Measurements from ENCODE around the gene ECE2. TPM values are rescaled to one million over a fixed set of nuclear protein-coding genes. Genes with fewer than 3 reads are reported as not detected.

Gene ECE2
- total RNA-seq, 4 donors from 2014 or later = not detected

DNA sequence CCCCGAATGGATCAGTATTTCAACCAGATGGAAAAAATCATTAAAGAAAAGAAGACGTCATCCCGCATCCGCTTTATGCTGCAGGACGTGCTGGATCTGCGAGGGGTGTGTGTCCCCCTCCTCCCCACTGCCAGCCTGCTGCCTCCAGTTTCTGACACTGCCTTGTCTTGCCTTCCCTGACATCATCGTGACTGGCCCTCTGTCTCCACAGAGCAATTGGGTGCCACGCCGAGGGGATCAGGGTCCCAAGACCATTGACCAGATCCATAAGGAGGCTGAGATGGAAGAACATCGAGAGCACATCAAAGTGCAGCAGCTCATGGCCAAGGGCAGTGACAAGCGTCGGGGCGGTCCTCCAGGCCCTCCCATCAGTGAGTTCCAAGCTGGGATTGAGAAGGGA, 49.4 kb downstream of the ECE2 start:
- intact Hi-C loops (cut with DNase I; ENCODE audit: low total_unique reads) = no loop called here
- in situ Hi-C loops (cut with MboI; ENCODE audit: low pct_ligation_motif_present in 1 of 4, low pct_unique_long_range_greater_than_20kb in 1 of 4, low sequenced_read_pairs in 3 of 4) = no loop called here
- peaks cover 3 to 5% (median 5%) of the 10 kb centered on the region in 4 donors for H3K4me1 ChIP-seq
- TF ChIP-seq POLR2A (IDR thresholded peaks at IDR 0.05) = no peak
- TF ChIP-seq EP300 (IDR thresholded peaks at IDR 0.05; ENCODE audit: low read depth) = no peak
- no peaks in the 10 kb centered on the region for H3K9me3 ChIP-seq
- H3K27ac ChIP-seq = no peak overlapping the region
- no peaks in the 10 kb centered on the region for H3K27me3 ChIP-seq
- H3K4me3 ChIP-seq = no peak overlapping the region
- WGBS, 2 donors (ENCODE audit: low coverage in 1 of 2) = 90 to 100% methylated on average over 1 to 13 of the region's 13 CpGs
- peaks cover 1 to 97% (median 54%) of the 10 kb centered on the region in 4 donors for H3K36me3 ChIP-seq
- DNase-seq = no peak

DNA sequence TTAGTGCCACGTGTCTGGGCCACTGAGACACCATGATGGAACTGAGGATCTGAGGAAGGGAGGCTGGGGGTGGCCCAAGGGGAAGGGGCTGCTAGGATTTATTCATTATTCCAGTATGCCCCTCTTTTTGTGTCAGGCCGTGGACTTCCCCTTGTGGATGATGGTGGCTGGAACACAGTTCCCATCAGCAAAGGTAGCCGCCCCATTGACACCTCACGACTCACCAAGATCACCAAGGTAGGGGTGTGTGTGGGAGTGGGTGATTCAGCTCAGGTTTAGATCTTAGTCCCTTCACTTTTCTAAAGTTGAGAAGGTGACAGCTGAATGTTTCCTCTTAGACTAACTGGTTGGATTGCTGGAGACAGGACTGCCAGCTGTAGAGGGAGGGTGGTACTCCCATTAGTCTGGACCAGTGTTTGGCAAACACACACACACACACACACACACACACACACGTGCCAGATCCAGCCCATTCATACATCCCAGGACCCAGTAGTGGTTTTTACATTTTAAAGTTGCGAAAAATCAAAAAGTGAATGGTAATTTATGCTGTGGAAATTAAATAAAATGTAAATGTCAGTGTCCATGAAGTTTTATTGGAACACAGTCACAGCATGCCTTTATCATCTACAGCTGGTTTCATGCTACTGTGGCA, 50.0 kb downstream of the ECE2 start:
- Histone ChIP-seq H3K36me3 (peaks cover 1 to 100% (median 55%) of the 10 kb centered on the region in 4 donors), H3K4me3 (no peak overlapping the region), H3K9me3 (no peaks in the 10 kb centered on the region), H3K27ac (no peak overlapping the region), H3K27me3 (no peaks in the 10 kb centered on the region), H3K4me1 (no peaks in the 10 kb centered on the region)
- intact Hi-C loops (cut with DNase I; ENCODE audit: low total_unique reads) = no loop called here
- DNase-seq = no peak
- WGBS, 2 donors (ENCODE audit: low coverage in 1 of 2) = 80% methylated on average over 6 of the region's 6 CpGs; no CpG with 5 or more reads in 1 of the 2 donors
- TF ChIP-seq EP300 (IDR thresholded peaks at IDR 0.05; ENCODE audit: low read depth) = no peak
- TF ChIP-seq POLR2A (IDR thresholded peaks at IDR 0.05) = no peak
- no peak for TF ChIP-seq POLR2AphosphoS5 (IDR thresholded peaks at IDR 0.05)
- TF ChIP-seq CTCF (IDR thresholded peaks at IDR 0.05) = no peak
- in situ Hi-C loops (cut with MboI; ENCODE audit: low pct_ligation_motif_present in 1 of 4, low pct_unique_long_range_greater_than_20kb in 1 of 4, low sequenced_read_pairs in 3 of 4) = no loop called here

- Histone ChIP-seq H3K4me1 (no peaks in the 10 kb centered on the region), H3K4me3 (no peak overlapping the region), H3K27ac (no peak overlapping the region), H3K27me3 (no peaks in the 10 kb centered on the region), H3K9me3 (no peaks in the 10 kb centered on the region), H3K36me3 (peaks cover 0 to 100% (median 52%) of the 10 kb centered on the region in 4 donors)
- intact Hi-C loops (cut with DNase I; ENCODE audit: low total_unique reads) (no loop called here), in situ Hi-C loops (cut with MboI; ENCODE audit: low pct_ligation_motif_present in 1 of 4, low pct_unique_long_range_greater_than_20kb in 1 of 4, low sequenced_read_pairs in 3 of 4) (no loop called here)
- TF ChIP-seq EP300 (IDR thresholded peaks at IDR 0.05; ENCODE audit: low read depth) = no peak
- no peak for TF ChIP-seq POLR2A (IDR thresholded peaks at IDR 0.05)
- no peak for TF ChIP-seq POLR2AphosphoS5 (IDR thresholded peaks at IDR 0.05)
- no peak for TF ChIP-seq CTCF (IDR thresholded peaks at IDR 0.05)
- WGBS, 2 donors (ENCODE audit: low coverage in 1 of 2) = 94 to 100% methylated on average over 4 to 21 of the region's 21 CpGs
- DNase-seq = no peak
Observed at GRCh38 chr3:184327171-184327570, 51.3 kb downstream of the ECE2 start.

- DNase-seq = no peak
- TF ChIP-seq POLR2AphosphoS5 (IDR thresholded peaks at IDR 0.05) (no peak), EP300 (IDR thresholded peaks at IDR 0.05; ENCODE audit: low read depth) (no peak), POLR2A (IDR thresholded peaks at IDR 0.05) (no peak), CTCF (IDR thresholded peaks at IDR 0.05) (no peak)
- intact Hi-C loops (cut with DNase I; ENCODE audit: low total_unique reads) (no loop called here), in situ Hi-C loops (cut with MboI; ENCODE audit: low pct_ligation_motif_present in 1 of 4, low pct_unique_long_range_greater_than_20kb in 1 of 4, low sequenced_read_pairs in 3 of 4) (no loop called here)
- H3K36me3 ChIP-seq = peaks cover 0 to 95% (median 45%) of the 10 kb centered on the region in 4 donors
- WGBS, 2 donors (ENCODE audit: low coverage in 1 of 2) = 39 to 80% methylated on average over 2 to 3 of the region's 3 CpGs
- no peaks in the 10 kb centered on the region for H3K27me3 ChIP-seq
- H3K27ac ChIP-seq = no peak overlapping the region
- no peak overlapping the region for H3K4me3 ChIP-seq
- no peaks in the 10 kb centered on the region for H3K9me3 ChIP-seq
- H3K4me1 ChIP-seq = no peaks in the 10 kb centered on the region
Observed at GRCh38 chr3:184328516-184328915, 52.7 kb downstream of the ECE2 start.
